Measurements from ENCODE around the gene ZCCHC14.
"Not testable (repeated sequence)": the region's sequence is repeated elsewhere in the genome, so short reads cannot be mapped to it uniquely, and the experiment has no call there.

ZCCHC14 gene

GRCh38 chr16:87481711-87482110 is 11.1 kb downstream of the ZCCHC14 start:
- H3K4me1 ChIP-seq (ENCODE audit: control insufficient read depth, insufficient read depth, low read length, poor library complexity, severe bottlenecking); H3K27ac ChIP-seq (ENCODE audit: insufficient read depth, low read length, poor library complexity, severe bottlenecking): not testable (repeated sequence)

DNA sequence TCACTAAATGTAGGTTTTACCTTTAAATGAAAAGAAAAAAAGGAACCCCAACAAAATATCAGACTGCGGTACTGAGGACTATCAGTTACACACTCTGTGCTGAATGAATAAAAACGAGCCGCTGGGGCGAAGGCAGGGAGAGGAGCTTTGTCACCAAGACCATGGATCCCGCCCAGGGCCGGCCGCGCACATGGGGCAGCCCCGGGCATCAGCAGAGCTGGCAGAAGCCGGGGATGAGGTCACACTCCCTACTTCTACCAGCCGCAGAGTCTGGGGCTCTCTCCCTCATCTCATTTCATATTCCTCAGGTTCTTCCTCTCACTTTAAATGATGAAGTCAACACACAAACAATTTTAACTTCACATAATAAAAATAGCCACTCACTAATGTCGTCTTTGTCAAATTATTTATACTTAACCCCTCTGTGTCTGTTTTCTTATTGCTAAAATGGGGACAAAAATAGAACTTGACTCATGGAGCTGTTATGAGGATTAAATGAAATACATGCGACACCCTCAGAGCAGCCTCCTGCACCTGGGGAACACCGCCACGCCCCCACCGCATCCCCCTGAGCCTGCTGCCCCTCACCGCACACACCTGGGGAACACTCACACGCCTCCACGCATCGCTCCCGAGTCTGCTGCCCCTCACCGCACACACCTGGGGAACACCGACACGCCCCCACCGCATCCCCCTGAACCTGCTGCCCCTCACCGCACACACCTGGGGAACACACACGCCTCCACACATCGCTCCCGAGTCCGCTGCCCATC is 15.4 kb downstream of the ZCCHC14 start:
- H3K36me3 ChIP-seq (ENCODE audit: control insufficient read depth, insufficient read depth, low read length); DNase-seq; H3K4me1 ChIP-seq (ENCODE audit: control insufficient read depth, insufficient read depth, low read length, poor library complexity, severe bottlenecking); H3K9me3 ChIP-seq (ENCODE audit: control insufficient read depth, low read length); H3K27ac ChIP-seq (ENCODE audit: insufficient read depth, low read length, poor library complexity, severe bottlenecking); H3K4me3 ChIP-seq (ENCODE audit: insufficient read depth, low read depth, low read length, poor library complexity, severe bottlenecking); H3K27me3 ChIP-seq (replicated peaks; ENCODE audit: control insufficient read depth, insufficient read depth, low read length, poor library complexity, severe bottlenecking): not testable (repeated sequence)

More at GRCh38 chr16:87481711-87482110, 11.1 kb downstream of the ZCCHC14 start:
- not testable (repeated sequence) for H3K4me3 ChIP-seq (ENCODE audit: insufficient read depth, low read depth, low read length, poor library complexity, severe bottlenecking); H3K36me3 ChIP-seq (ENCODE audit: control insufficient read depth, insufficient read depth, low read length); H3K9me3 ChIP-seq (ENCODE audit: control insufficient read depth, low read length); H3K27me3 ChIP-seq (replicated peaks; ENCODE audit: control insufficient read depth, insufficient read depth, low read length, poor library complexity, severe bottlenecking); DNase-seq

DNA sequence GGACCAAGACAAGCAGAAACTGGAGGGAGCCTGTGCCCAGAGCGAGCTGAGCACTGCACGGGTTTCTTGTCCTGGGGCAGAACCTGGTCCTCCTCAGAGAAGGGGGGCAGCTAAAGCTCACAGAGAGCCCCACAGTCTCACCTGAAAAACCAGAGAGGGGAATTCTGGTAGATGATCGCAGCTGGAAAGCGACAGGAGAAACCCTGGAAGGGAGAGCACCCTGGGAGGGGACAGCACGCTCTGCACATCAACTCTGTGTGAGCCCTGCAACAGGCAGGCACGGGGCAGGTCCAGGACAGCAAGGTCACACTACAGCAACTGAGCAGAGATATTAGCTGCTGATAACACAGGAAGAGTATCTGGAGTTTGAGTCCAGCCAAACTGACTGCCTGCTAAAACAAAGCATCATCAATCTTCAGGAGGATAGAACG is 18.2 kb downstream of the ZCCHC14 start:
- no peaks in the 10 kb centered on the region for H3K4me1 ChIP-seq (ENCODE audit: control insufficient read depth, insufficient read depth, low read length, poor library complexity, severe bottlenecking)
- H3K27me3 ChIP-seq (replicated peaks; ENCODE audit: control insufficient read depth, insufficient read depth, low read length, poor library complexity, severe bottlenecking), result no peaks in the 10 kb centered on the region
- no peaks in the 10 kb centered on the region for H3K9me3 ChIP-seq (ENCODE audit: control insufficient read depth, low read length)
- H3K4me3 ChIP-seq (ENCODE audit: insufficient read depth, low read depth, low read length, poor library complexity, severe bottlenecking), result no peak overlapping the region
- no peak for DNase-seq
- no peaks in the 10 kb centered on the region for H3K36me3 ChIP-seq (ENCODE audit: control insufficient read depth, insufficient read depth, low read length)
- H3K27ac ChIP-seq (ENCODE audit: insufficient read depth, low read length, poor library complexity, severe bottlenecking), result no peak overlapping the region

- Histone ChIP-seq H3K27me3 (replicated peaks; ENCODE audit: control insufficient read depth, insufficient read depth, low read length, poor library complexity, severe bottlenecking) (no peaks in the 10 kb centered on the region), H3K27ac (ENCODE audit: insufficient read depth, low read length, poor library complexity, severe bottlenecking) (no peak overlapping the region), H3K4me3 (ENCODE audit: insufficient read depth, low read depth, low read length, poor library complexity, severe bottlenecking) (no peak overlapping the region), H3K4me1 (ENCODE audit: control insufficient read depth, insufficient read depth, low read length, poor library complexity, severe bottlenecking) (no peaks in the 10 kb centered on the region), H3K36me3 (ENCODE audit: control insufficient read depth, insufficient read depth, low read length) (no peaks in the 10 kb centered on the region), H3K9me3 (ENCODE audit: control insufficient read depth, low read length) (no peaks in the 10 kb centered on the region)
- no peak for DNase-seq
Observed at GRCh38 chr16:87474017-87474416, 18.8 kb downstream of the ZCCHC14 start.

DNA sequence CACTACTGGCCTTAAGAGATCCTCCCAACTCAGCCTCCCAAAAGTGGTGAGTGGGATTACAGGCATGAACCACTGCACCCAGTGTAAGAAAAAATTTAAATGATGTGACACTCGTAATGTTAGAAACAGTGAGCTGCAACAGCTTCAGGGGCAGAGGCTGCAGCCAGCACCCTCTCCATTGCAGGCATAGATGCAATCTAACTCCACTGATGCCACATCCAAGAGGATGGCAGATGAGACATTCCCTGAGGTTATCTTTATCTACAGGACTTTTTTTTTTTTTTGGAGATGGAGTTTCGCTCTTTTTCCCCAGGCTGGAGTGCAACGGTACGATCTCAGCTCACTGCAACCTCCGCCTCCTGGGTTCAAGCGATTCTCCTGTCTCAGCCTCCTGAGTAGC is 19.9 kb downstream of the ZCCHC14 start:
- no peaks in the 10 kb centered on the region for H3K4me1 ChIP-seq (ENCODE audit: control insufficient read depth, insufficient read depth, low read length, poor library complexity, severe bottlenecking)
- DNase-seq, result no peak
- H3K27ac ChIP-seq (ENCODE audit: insufficient read depth, low read length, poor library complexity, severe bottlenecking), result no peak overlapping the region
- no peaks in the 10 kb centered on the region for H3K36me3 ChIP-seq (ENCODE audit: control insufficient read depth, insufficient read depth, low read length)
- H3K9me3 ChIP-seq (ENCODE audit: control insufficient read depth, low read length), result no peaks in the 10 kb centered on the region
- no peaks in the 10 kb centered on the region for H3K27me3 ChIP-seq (replicated peaks; ENCODE audit: control insufficient read depth, insufficient read depth, low read length, poor library complexity, severe bottlenecking)
- no peak overlapping the region for H3K4me3 ChIP-seq (ENCODE audit: insufficient read depth, low read depth, low read length, poor library complexity, severe bottlenecking)

GRCh38 chr16:87472142-87472778 is 20.6 kb downstream of the ZCCHC14 start:
- H3K4me1 ChIP-seq (ENCODE audit: control insufficient read depth, insufficient read depth, low read length, poor library complexity, severe bottlenecking), result no peaks in the 10 kb centered on the region
- no peak overlapping the region for H3K27ac ChIP-seq (ENCODE audit: insufficient read depth, low read length, poor library complexity, severe bottlenecking)
- no peaks in the 10 kb centered on the region for H3K36me3 ChIP-seq (ENCODE audit: control insufficient read depth, insufficient read depth, low read length)
- no peaks in the 10 kb centered on the region for H3K9me3 ChIP-seq (ENCODE audit: control insufficient read depth, low read length)
- no peaks in the 10 kb centered on the region for H3K27me3 ChIP-seq (replicated peaks; ENCODE audit: control insufficient read depth, insufficient read depth, low read length, poor library complexity, severe bottlenecking)
- no peak overlapping the region for H3K4me3 ChIP-seq (ENCODE audit: insufficient read depth, low read depth, low read length, poor library complexity, severe bottlenecking)
- DNase-seq, result no peak

DNA sequence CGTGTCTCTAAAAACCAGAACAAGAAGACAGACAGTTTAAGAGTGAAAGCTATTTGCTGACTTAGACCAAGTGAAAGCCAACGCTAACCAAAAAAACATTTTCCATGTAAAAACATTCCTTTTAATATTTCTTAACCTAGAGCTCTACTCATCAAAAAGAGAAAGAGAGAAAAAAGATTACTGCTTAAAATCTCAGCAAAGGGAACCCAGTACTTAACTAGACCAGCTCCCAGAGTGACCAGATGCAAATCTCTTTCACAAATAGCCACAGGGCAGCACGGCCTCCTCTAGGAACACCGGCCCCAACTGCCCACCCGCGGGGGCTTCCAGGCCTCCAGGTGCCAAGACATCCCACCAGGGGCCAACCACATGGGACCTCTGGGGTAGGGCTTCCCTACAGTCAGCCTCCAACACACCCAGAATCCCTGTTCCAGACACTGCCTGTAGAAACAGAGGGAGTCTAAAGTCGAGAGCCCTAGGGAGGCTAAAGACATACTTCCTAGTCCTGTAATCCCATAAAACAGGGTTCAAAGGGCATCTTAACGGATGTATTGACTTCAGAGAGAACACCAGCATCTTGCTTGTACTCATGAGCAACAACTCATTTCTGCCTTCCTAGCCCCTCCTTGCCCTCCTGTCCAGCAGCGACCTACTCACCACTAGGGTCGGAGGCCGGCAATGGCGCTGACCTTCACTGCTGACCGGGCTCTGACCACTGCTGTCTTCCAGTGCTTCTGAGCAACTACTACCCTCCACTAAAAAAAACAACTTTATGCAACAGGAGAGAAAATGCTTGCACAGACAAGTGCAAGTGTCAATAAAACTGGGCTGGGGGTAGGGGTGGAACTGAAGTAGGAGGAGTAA is 21.3 kb downstream of the ZCCHC14 start:
- Histone ChIP-seq H3K27me3 (replicated peaks; ENCODE audit: control insufficient read depth, insufficient read depth, low read length, poor library complexity, severe bottlenecking) (no peaks in the 10 kb centered on the region), H3K4me3 (ENCODE audit: insufficient read depth, low read depth, low read length, poor library complexity, severe bottlenecking) (no peak overlapping the region), H3K36me3 (ENCODE audit: control insufficient read depth, insufficient read depth, low read length) (no peaks in the 10 kb centered on the region), H3K27ac (ENCODE audit: insufficient read depth, low read length, poor library complexity, severe bottlenecking) (no peak overlapping the region), H3K9me3 (ENCODE audit: control insufficient read depth, low read length) (no peaks in the 10 kb centered on the region), H3K4me1 (ENCODE audit: control insufficient read depth, insufficient read depth, low read length, poor library complexity, severe bottlenecking) (no peaks in the 10 kb centered on the region)
- DNase-seq, result no peak

DNA sequence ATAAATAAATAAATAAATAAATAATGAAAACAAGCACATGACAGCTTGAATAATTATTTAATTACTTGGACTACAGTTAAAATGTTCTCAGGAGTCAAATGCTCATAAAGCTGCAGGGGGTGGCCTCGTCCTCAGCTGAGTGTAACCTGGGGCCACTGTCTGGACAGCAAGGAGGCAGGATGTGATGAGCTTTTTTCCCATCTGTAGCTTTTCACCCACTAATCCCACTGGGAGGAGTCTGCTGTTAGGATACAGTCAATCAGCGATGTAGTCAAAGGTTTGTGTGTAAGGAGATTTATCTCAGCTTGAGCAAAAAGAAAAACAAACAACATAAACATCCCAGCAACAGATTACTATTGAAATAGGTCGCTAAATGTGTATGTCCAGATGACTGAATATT is 22.5 kb downstream of the ZCCHC14 start:
- no peaks in the 10 kb centered on the region for H3K27me3 ChIP-seq (replicated peaks; ENCODE audit: control insufficient read depth, insufficient read depth, low read length, poor library complexity, severe bottlenecking)
- peaks cover 7% of the 10 kb centered on the region for H3K4me1 ChIP-seq (ENCODE audit: control insufficient read depth, insufficient read depth, low read length, poor library complexity, severe bottlenecking)
- no peaks in the 10 kb centered on the region for H3K36me3 ChIP-seq (ENCODE audit: control insufficient read depth, insufficient read depth, low read length)
- DNase-seq, result no peak
- H3K9me3 ChIP-seq (ENCODE audit: control insufficient read depth, low read length), result no peaks in the 10 kb centered on the region
- no peak overlapping the region for H3K4me3 ChIP-seq (ENCODE audit: insufficient read depth, low read depth, low read length, poor library complexity, severe bottlenecking)
- no peak overlapping the region for H3K27ac ChIP-seq (ENCODE audit: insufficient read depth, low read length, poor library complexity, severe bottlenecking)

- no peaks in the 10 kb centered on the region for H3K36me3 ChIP-seq (ENCODE audit: control insufficient read depth, insufficient read depth, low read length)
- H3K9me3 ChIP-seq (ENCODE audit: control insufficient read depth, low read length), result no peaks in the 10 kb centered on the region
- H3K4me1 ChIP-seq (ENCODE audit: control insufficient read depth, insufficient read depth, low read length, poor library complexity, severe bottlenecking), result peaks cover 18% of the 10 kb centered on the region
- no peak overlapping the region for H3K4me3 ChIP-seq (ENCODE audit: insufficient read depth, low read depth, low read length, poor library complexity, severe bottlenecking)
- no peaks in the 10 kb centered on the region for H3K27me3 ChIP-seq (replicated peaks; ENCODE audit: control insufficient read depth, insufficient read depth, low read length, poor library complexity, severe bottlenecking)
- no peak for DNase-seq
- no peak overlapping the region for H3K27ac ChIP-seq (ENCODE audit: insufficient read depth, low read length, poor library complexity, severe bottlenecking)
Observed at GRCh38 chr16:87469169-87469568, 23.7 kb downstream of the ZCCHC14 start.

GRCh38 chr16:87468550-87468949 is 24.3 kb downstream of the ZCCHC14 start:
- H3K4me1 ChIP-seq (ENCODE audit: control insufficient read depth, insufficient read depth, low read length, poor library complexity, severe bottlenecking), result peaks cover 23% of the 10 kb centered on the region
- H3K4me3 ChIP-seq (ENCODE audit: insufficient read depth, low read depth, low read length, poor library complexity, severe bottlenecking), result no peak overlapping the region
- no peak for DNase-seq
- no peaks in the 10 kb centered on the region for H3K36me3 ChIP-seq (ENCODE audit: control insufficient read depth, insufficient read depth, low read length)
- no peaks in the 10 kb centered on the region for H3K9me3 ChIP-seq (ENCODE audit: control insufficient read depth, low read length)
- H3K27me3 ChIP-seq (replicated peaks; ENCODE audit: control insufficient read depth, insufficient read depth, low read length, poor library complexity, severe bottlenecking), result no peaks in the 10 kb centered on the region
- no peak overlapping the region for H3K27ac ChIP-seq (ENCODE audit: insufficient read depth, low read length, poor library complexity, severe bottlenecking)
